ENCODE data around the gene TBC1D3.
"Not testable (repeated sequence)": the region's sequence is repeated elsewhere in the genome, so short reads cannot be mapped to it uniquely, and the experiment has no call there.

TBC1D3 gene

DNA sequence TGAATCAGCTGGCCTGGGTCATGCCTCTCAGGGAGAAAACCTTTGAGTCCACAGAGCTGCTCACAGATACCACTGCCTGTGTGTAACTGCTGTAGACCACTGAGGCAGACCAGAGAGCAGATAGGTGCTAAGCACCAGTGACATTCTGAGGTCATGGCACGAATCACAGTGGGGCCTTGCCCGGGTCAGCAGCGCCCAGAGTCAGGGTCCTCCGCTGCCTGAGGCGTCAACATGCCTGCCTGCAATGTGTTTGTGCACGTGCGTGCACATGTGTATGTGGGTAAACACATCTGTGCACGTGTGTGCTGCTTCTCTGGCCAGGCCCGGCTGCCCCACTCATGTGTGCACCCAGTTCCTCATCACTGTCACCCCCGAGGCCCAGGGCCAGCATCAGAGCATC is at the start of gene TBC1D3:
Gene TBC1D3 (minus strand): TSS at position 101 of the 400 bp plus-strand sequence. CDS start 1,526 bp downstream, outside the sequence.
- DNase-seq (ENCODE audit: low read depth) = not testable (repeated sequence)

DNA sequence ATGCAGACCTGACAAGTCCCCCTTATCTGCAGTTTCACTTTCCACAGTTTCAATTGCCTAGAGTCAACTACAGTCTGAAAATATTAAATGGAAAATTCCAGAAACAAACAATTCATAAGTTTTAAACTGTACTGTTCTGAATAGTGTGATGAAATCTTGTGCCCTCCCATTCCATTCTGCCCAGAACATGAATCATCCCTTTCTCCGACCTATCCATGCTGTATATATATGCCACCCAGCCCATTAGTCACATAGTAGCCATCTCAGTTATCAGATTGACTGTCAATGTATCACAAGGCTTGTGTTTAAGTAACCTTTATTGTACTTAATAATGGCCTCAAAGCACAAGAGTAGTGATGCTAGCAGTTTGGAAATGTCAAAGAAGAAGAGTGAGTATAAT is 40.4 kb upstream of the TBC1D3 start:
- DNase-seq (ENCODE audit: low read depth) = not testable (repeated sequence)

DNA sequence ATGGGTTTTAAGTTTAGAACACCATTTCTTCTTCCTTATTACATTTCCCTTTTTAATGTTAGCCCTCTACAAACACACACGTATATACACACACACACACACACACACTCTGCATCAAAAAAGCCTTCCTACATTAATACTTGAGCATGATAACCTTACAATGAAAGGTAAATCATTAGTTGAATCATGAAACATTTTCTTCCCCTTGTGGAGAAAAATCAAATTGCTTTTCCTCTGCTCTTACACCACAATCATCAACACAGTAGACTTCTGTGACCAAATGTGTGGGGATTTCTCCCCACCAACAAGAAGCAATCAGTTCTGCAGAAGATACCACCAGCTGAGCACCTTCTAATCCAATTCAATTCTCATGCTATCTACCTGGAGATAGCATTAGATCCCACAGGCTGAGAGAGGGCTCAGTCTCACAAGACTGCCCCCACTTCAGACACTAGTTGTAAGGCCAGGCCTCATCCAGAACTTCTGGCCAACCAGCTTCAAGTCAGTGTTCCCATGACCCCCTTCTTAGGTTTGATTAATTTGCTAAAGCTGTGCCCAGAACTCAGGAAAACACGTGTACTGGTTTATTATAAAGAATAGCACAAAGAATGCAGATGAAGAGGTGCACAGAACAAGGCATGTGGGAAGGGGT is 33.6 kb upstream of the TBC1D3 start:
- DNase-seq (ENCODE audit: low read depth) = not testable (repeated sequence)

DNA sequence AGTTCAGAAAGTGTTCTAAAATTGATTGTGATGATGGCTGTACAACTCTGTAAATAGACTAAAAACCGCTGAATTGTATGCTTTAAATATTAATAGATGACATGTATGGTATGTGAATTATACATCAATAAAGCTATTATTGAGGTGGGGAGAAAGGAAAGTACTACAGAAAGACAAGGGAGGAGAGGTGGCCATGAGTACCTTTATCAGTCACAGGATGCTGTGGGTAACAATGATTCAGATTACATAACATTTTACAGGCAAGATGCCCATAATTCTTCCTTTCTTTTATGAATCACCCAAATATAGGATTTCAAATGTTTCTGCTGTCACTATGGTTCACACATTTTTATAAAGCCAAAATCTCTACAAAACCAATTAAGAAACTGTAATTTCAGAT is 28.5 kb upstream of the TBC1D3 start:
- not testable (repeated sequence) for DNase-seq (ENCODE audit: low read depth)

DNA sequence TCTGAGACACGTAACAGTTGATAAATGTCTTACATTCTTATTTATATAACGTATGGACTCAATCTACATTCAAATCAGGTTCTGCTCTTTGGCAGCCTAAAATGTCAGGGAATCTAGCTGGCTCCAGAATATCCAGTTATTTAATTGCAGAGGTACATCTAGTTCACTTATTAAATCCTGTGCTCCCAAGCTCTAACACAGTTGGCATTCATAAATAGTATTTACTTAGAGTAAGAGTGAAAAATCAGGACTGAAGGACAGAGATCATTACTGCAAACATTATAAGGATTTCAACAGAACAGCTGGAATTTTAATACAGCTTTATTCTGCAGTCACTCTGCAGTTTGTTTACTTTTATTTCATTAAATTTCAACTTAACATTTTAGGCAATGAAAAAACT is 7.9 kb upstream of the TBC1D3 start:
- DNase-seq (ENCODE audit: low read depth) = not testable (repeated sequence)

DNA sequence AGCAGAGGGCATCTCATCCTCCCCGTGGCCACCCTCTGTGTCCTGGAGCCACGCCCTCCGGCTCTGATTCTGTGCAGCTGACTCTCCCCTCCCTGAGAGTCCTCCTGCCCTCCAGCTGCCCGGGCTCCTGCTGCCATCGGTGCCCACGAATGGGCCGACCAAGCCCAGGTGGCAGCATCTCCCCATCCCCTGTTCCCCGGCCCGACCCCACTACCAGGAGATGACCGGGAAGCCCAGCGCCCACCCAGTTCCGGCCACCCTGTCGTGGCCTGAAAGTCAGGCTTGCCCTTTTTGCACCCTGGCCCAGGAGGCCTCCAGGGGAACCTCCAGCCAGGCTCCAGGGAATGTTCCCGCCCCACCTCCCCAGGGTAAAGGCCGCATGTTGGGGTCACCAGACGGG is 57.5 kb downstream of the TBC1D3 start:
- not testable (repeated sequence) for DNase-seq (ENCODE audit: low read depth)
